Endothelial cell (in vitro differentiated cells): ENCODE results near the gene BCHE. TPM values are rescaled to one million over a fixed set of nuclear protein-coding genes. Genes with fewer than 3 reads are reported as not detected.

Experiments
- DNase-seq: peaks from one replicate; pipeline ENCODE4 v3.0.0; 2021; ENCODE audit warnings: low spot score
- H3K27ac Mint-ChIP-seq: one replicate; pipeline ENCODE4 v1.8.0; 2021; ENCODE audit warnings: mixed read lengths, inconsistent platforms; ENCODE audit not compliant: unreplicated experiment
- H3K27me3 Mint-ChIP-seq: one replicate; pipeline ENCODE4 v1.8.0; 2021; ENCODE audit warnings: mild to moderate bottlenecking, moderate library complexity, mixed read lengths, inconsistent platforms; ENCODE audit not compliant: unreplicated experiment
- H3K36me3 Mint-ChIP-seq: one replicate; pipeline ENCODE4 v1.8.0; 2021; ENCODE audit warnings: mild to moderate bottlenecking, low read depth, mixed read lengths, inconsistent platforms; ENCODE audit not compliant: unreplicated experiment
- H3K4me1 Mint-ChIP-seq: one replicate; pipeline ENCODE4 v1.8.0; 2021; ENCODE audit warnings: mild to moderate bottlenecking, mixed read lengths, inconsistent platforms; ENCODE audit not compliant: unreplicated experiment
- H3K4me3 Mint-ChIP-seq: one replicate; pipeline ENCODE4 v1.8.0; 2021; ENCODE audit warnings: mild to moderate bottlenecking, mixed read lengths, inconsistent platforms; ENCODE audit not compliant: unreplicated experiment
- H3K9me3 Mint-ChIP-seq: one replicate; pipeline ENCODE4 v1.8.0; 2021; ENCODE audit warnings: mixed read lengths, inconsistent platforms; ENCODE audit not compliant: unreplicated experiment
- CTCF ChIP-seq: fragments of 200-600 bp; sonication (generic); IDR thresholded peaks from one replicate; pipeline ENCODE4 v1.5.0; 2021; ENCODE audit warnings: antibody characterized with exemption; ENCODE audit not compliant: unreplicated experiment
- total RNA-seq: library from RNA; stranded (reverse); fragmentation: NEBNext Ultra II Directional; extraction: Animal tissue kit (Norgen Biotek cat#: 25700); gene quantifications from one replicate; pipeline ENCODE4 v1.2.1, GENCODE V29; 2021; ENCODE audit not compliant: unreplicated experiment

The BCHE gene
- total RNA-seq, 1 donor from 2014 or later: 3.1 TPM

- TF ChIP-seq CTCF: peak; percentile 84
- no peaks in the 10 kb centered on the region for H3K36me3 Mint-ChIP-seq
- H3K4me1 Mint-ChIP-seq: no peaks in the 10 kb centered on the region
- no peak overlapping the region for H3K27ac Mint-ChIP-seq
- no peaks in the 10 kb centered on the region for H3K9me3 Mint-ChIP-seq
- H3K27me3 Mint-ChIP-seq: no peaks in the 10 kb centered on the region
- DNase-seq: no peak
- no peak overlapping the region for H3K4me3 Mint-ChIP-seq
Measured at GRCh38 chr3:165854696-165855095, 17.5 kb upstream of the BCHE start.

- H3K4me3 Mint-ChIP-seq: no peak overlapping the region
- H3K36me3 Mint-ChIP-seq: no peaks in the 10 kb centered on the region
- no peaks in the 10 kb centered on the region for H3K9me3 Mint-ChIP-seq
Measured at GRCh38 chr3:165852711-165853110, 15.5 kb upstream of the BCHE start.

GRCh38 chr3:165852191-165852590, 15.0 kb upstream of the BCHE start:
- TF ChIP-seq CTCF: no peak
- DNase-seq: no peak
- no peaks in the 10 kb centered on the region for H3K36me3 Mint-ChIP-seq

More at GRCh38 chr3:165852711-165853110, 15.5 kb upstream of the BCHE start:
- no peak for TF ChIP-seq CTCF
- Mint-ChIP-seq H3K27ac (no peak overlapping the region), H3K27me3 (no peaks in the 10 kb centered on the region), H3K4me1 (no peaks in the 10 kb centered on the region)
- DNase-seq: no peak

GRCh38 chr3:165846056-165846455, 8.8 kb upstream of the BCHE start:
- no peaks in the 10 kb centered on the region for H3K9me3 Mint-ChIP-seq
- no peaks in the 10 kb centered on the region for H3K4me1 Mint-ChIP-seq
- H3K27me3 Mint-ChIP-seq: no peaks in the 10 kb centered on the region
- no peaks in the 10 kb centered on the region for H3K36me3 Mint-ChIP-seq
- DNase-seq: no peak
- H3K27ac Mint-ChIP-seq: no peak overlapping the region
- no peak overlapping the region for H3K4me3 Mint-ChIP-seq
- TF ChIP-seq CTCF: no peak

More at GRCh38 chr3:165852191-165852590, 15.0 kb upstream of the BCHE start:
- Mint-ChIP-seq H3K27ac (no peak overlapping the region), H3K9me3 (no peaks in the 10 kb centered on the region), H3K4me3 (no peak overlapping the region), H3K4me1 (no peaks in the 10 kb centered on the region), H3K27me3 (no peaks in the 10 kb centered on the region)

GRCh38 chr3:165839296-165840076, 2.3 kb upstream of the BCHE start:
- no peaks in the 10 kb centered on the region for H3K4me1 Mint-ChIP-seq
- no peak overlapping the region for H3K4me3 Mint-ChIP-seq
- no peaks in the 10 kb centered on the region for H3K9me3 Mint-ChIP-seq
- H3K27ac Mint-ChIP-seq: no peak overlapping the region
- no peak for DNase-seq
- H3K27me3 Mint-ChIP-seq: no peaks in the 10 kb centered on the region
- no peak for TF ChIP-seq CTCF
- H3K36me3 Mint-ChIP-seq: no peaks in the 10 kb centered on the region
